Tibial nerve (tissue), 3 donors: ENCODE data around the gene SELL.

ENCODE experiments used
- CTCF ChIP-seq, 5 experiments: fragments of 200-600 bp in 3 of 5; fragments of 450-650 bp in 2 of 5; sonication (generic) in 3 of 5; IDR thresholded peaks; one replicate each; pipeline ENCODE4 v1.5.1; 2016 to 2019; ENCODE audit warnings: antibody characterized with exemption in 5 of 5, mild to moderate bottlenecking in 3 of 5, moderate library complexity in 2 of 5
- POLR2A ChIP-seq, 2 donors: fragments of 450-650 bp; IDR thresholded peaks; one replicate each; pipeline ENCODE4 v1.6.1; 2017; ENCODE audit warnings: antibody characterized with exemption in 2 of 2, mild to moderate bottlenecking in 2 of 2, moderate library complexity in 2 of 2

- no peak for TF ChIP-seq CTCF (IDR thresholded peaks at IDR 0.05)
- no peak for TF ChIP-seq POLR2A (IDR thresholded peaks at IDR 0.05)
Observed at GRCh38 chr1:169753549-169753948, 42.1 kb upstream of the SELL start.
